Gastroesophageal sphincter (tissue), 4 donors: ENCODE results near the gene ZNF578. TPM values are rescaled to one million over a fixed set of nuclear protein-coding genes. Genes with fewer than 3 reads are reported as not detected.
A peak's percentile ranks its signal among the peaks of the same experiment; 100 is the strongest.
"Not testable (repeated sequence)": the region's sequence is repeated elsewhere in the genome, so short reads cannot be mapped to it uniquely, and the experiment has no call there.

ENCODE experiments used
- ATAC-seq: fragments of 150-250 bp; one replicate; pipeline ENCODE4 v1.9.1; 2016; ENCODE audit warnings: mild to moderate bottlenecking, moderate library complexity
- H3K27ac ChIP-seq, 4 donors: fragments of 200-600 bp; sonication (generic) in 3 of 4; 1 replicate in 3 of 4; 2 replicates in 1 of 4; pipeline ENCODE4 v1.5.1; 2016 to 2019
- H3K27me3 ChIP-seq: fragments of 200-600 bp; sonication (generic); one replicate; pipeline ENCODE4 v1.5.1; 2019
- H3K36me3 ChIP-seq, 2 donors: fragments of 200-600 bp; sonication (generic); one replicate each; pipeline ENCODE4 v1.5.1; 2019; ENCODE audit warnings: control low read depth in 1 of 2
- H3K4me1 ChIP-seq, 3 donors: fragments of 200-600 bp; sonication (generic); 1 replicate in 2 of 3; 2 replicates in 1 of 3; pipeline ENCODE4 v1.5.1; 2016 to 2019; ENCODE audit warnings: control low read depth in 2 of 3
- H3K4me3 ChIP-seq, 2 donors: fragments of 200-600 bp; sonication (generic); one replicate each; pipeline ENCODE4 v1.5.1; 2019; ENCODE audit warnings: mild to moderate bottlenecking in 1 of 2, moderate library complexity in 1 of 2
- H3K9me3 ChIP-seq, 3 donors: fragments of 200-600 bp; sonication (generic); one replicate each; pipeline ENCODE4 v1.5.1; 2017 to 2019; ENCODE audit warnings: control low read depth in 2 of 3
- CTCF ChIP-seq, 4 experiments: fragments of 200-600 bp in 2 of 4; fragments of 450-650 bp in 2 of 4; sonication (generic) in 1 of 4; IDR thresholded peaks; one replicate each; pipeline ENCODE4 v1.5.1; 2017 to 2019; ENCODE audit warnings: antibody characterized with exemption in 4 of 4, mild to moderate bottlenecking in 2 of 4, moderate library complexity in 2 of 4
- EP300 ChIP-seq: sonication (generic); formaldehyde crosslinking; IDR thresholded peaks from one replicate; pipeline ENCODE4 v1.6.1; 2017; ENCODE audit warnings: antibody characterized with exemption, mild to moderate bottlenecking
- POLR2A ChIP-seq, 2 donors: fragments of 450-650 bp; IDR thresholded peaks; one replicate each; pipeline ENCODE4 v1.6.1; 2017; ENCODE audit warnings: antibody characterized with exemption in 2 of 2, mild to moderate bottlenecking in 2 of 2, moderate library complexity in 1 of 2
- POLR2AphosphoS5 ChIP-seq: sonication (generic); formaldehyde crosslinking; IDR thresholded peaks from one replicate; pipeline ENCODE4 v1.6.1; 2017; ENCODE audit warnings: antibody characterized with exemption
- WGBS, 2 donors: methylation state at CpG; one replicate each; pipeline ENCODE4 v1.1.5; 2018; ENCODE audit warnings: low coverage in 1 of 2; 5-methylcytosine and 5-hydroxymethylcytosine counted together
- total RNA-seq, 4 donors: library from RNA; depleted of rRNA; stranded (reverse); fragments of >200 nt; gene quantifications; one replicate each; pipeline ENCODE4 v1.1.0, GENCODE V29; 2016

Gene ZNF578
- total RNA-seq, 4 donors from 2014 or later: 1.1 to 4.2 (median 2.0) TPM

GRCh38 chr19:52485561-52486240, 32.3 kb downstream of the ZNF578 start:
- Histone ChIP-seq H3K9me3 (peaks cover 0 to 90% (median 0%) of the 10 kb centered on the region in 3 donors), H3K36me3 (peaks cover 0 to 17% of the 10 kb centered on the region in 2 donors)
- 16 to 17% methylated on average over 5 to 8 of the region's 8 CpGs for WGBS, 2 donors
- not testable (repeated sequence) for ATAC-seq, H3K4me1 ChIP-seq, H3K27ac ChIP-seq, H3K4me3 ChIP-seq, H3K27me3 ChIP-seq

- 13 to 59% methylated on average over 4 to 11 of the region's 37 CpGs for WGBS, 2 donors
- Histone ChIP-seq H3K4me1 (peaks cover 0 to 7% (median 0%) of the 10 kb centered on the region in 3 donors), H3K27me3 (no peaks in the 10 kb centered on the region), H3K27ac (peak overlapping the region in 2 of 4 donors; percentile 12 to 32), H3K36me3 (peaks cover 0 to 21% of the 10 kb centered on the region in 2 donors), H3K9me3 (peaks cover 0 to 77% (median 0%) of the 10 kb centered on the region in 3 donors), H3K4me3 (peak overlapping the region; percentile 28 to 39)
- TF ChIP-seq POLR2AphosphoS5: no peak
- no peak for TF ChIP-seq POLR2A (IDR thresholded peaks at IDR 0.05)
- no peak for TF ChIP-seq EP300
- no peak for ATAC-seq
Measured at GRCh38 chr19:52492201-52492993, 39.0 kb downstream of the ZNF578 start.

- ATAC-seq: peak; percentile 57
- H3K36me3 ChIP-seq: peaks cover 0 to 21% of the 10 kb centered on the region in 2 donors
- H3K27me3 ChIP-seq: no peaks in the 10 kb centered on the region
- TF ChIP-seq EP300 (no peak), CTCF (IDR thresholded peaks at IDR 0.05) (peak in 1 of 4 experiments; percentile 58)
- peak overlapping the region; percentile 28 to 39 for H3K4me3 ChIP-seq
- H3K27ac ChIP-seq: peak overlapping the region in 2 of 4 donors; percentile 12 to 32
- WGBS, 2 donors: 0 to 20% methylated on average over 2 to 7 of the region's 28 CpGs
- peaks cover 0 to 75% (median 0%) of the 10 kb centered on the region in 3 donors for H3K9me3 ChIP-seq
- H3K4me1 ChIP-seq: peaks cover 0 to 7% (median 0%) of the 10 kb centered on the region in 3 donors
Measured at GRCh38 chr19:52492994-52493470, 39.7 kb downstream of the ZNF578 start.

GRCh38 chr19:52494518-52494917, 41.2 kb downstream of the ZNF578 start:
- peaks cover 0 to 7% (median 0%) of the 10 kb centered on the region in 3 donors for H3K4me1 ChIP-seq
- no peak for TF ChIP-seq EP300
- no peak for TF ChIP-seq CTCF (IDR thresholded peaks at IDR 0.05)
- TF ChIP-seq POLR2AphosphoS5: no peak
- TF ChIP-seq POLR2A (IDR thresholded peaks at IDR 0.05): no peak
- H3K36me3 ChIP-seq: peaks cover 0 to 31% of the 10 kb centered on the region in 2 donors
- H3K27ac ChIP-seq: no peak overlapping the region
- H3K27me3 ChIP-seq: no peaks in the 10 kb centered on the region
- H3K4me3 ChIP-seq: no peak overlapping the region
- 64 to 82% methylated on average over 3 of the region's 3 CpGs for WGBS, 2 donors
- H3K9me3 ChIP-seq: peaks cover 0 to 74% (median 0%) of the 10 kb centered on the region in 3 donors
- no peak for ATAC-seq

DNA sequence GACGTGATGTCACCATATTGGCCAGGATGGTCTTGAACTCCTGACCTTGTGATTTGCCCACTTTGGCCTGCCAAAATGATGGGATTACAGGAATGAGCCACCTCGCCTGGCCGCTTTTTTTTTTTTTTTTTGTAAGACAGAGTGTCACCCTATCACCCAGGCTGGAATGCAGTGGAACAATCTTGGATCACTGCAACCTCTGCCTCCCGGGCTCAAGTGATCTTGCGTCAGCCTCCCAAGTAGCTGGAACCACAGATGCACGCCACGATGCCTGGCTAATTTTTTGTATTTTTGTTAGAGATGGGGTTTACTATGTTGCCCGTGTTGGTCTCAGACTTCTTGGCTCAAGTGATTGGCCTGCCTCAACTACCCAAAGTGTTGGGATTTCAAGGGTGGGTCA, 45.2 kb downstream of the ZNF578 start:
- no peak for ATAC-seq
- Histone ChIP-seq H3K27me3 (no peaks in the 10 kb centered on the region), H3K36me3 (peaks cover 0 to 57% of the 10 kb centered on the region in 2 donors), H3K4me3 (no peak overlapping the region), H3K27ac (no peak overlapping the region), H3K4me1 (peaks cover 0 to under 1% (median 0%) of the 10 kb centered on the region in 3 donors), H3K9me3 (peaks cover 0 to 63% (median 0%) of the 10 kb centered on the region in 3 donors)
- no peak for TF ChIP-seq POLR2AphosphoS5
- no peak for TF ChIP-seq POLR2A (IDR thresholded peaks at IDR 0.05)
- TF ChIP-seq EP300: no peak
- TF ChIP-seq CTCF (IDR thresholded peaks at IDR 0.05): no peak
- WGBS, 2 donors: 95 to 97% methylated on average over 4 to 6 of the region's 8 CpGs

DNA sequence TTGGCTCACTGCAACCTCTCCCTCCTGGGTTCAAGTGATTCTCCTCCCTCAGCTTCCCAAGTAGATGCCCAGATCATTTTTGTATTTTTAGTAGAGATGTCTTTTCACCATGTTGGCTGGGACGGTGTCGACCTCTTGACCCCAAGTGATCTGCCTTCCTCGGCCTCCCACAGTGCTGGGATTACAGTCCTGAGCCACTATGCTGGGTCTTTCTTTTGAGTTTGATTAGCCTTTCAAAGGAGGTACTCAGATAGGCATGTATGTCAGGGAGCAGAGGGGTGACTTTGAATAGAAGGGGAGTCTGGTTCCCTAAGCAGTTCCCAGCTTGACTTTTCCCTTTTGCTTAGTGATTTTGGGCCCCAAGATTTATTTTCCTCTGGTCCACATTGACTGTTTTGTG, 47.1 kb downstream of the ZNF578 start:
- ATAC-seq, H3K4me1 ChIP-seq, H3K4me3 ChIP-seq, H3K27ac ChIP-seq, H3K27me3 ChIP-seq: not testable (repeated sequence)
- H3K9me3 ChIP-seq: peaks cover 0 to 66% (median 0%) of the 10 kb centered on the region in 3 donors
- WGBS, 2 donors: 0 to 22% methylated on average over 1 to 3 of the region's 3 CpGs
- peaks cover 0 to 75% of the 10 kb centered on the region in 2 donors for H3K36me3 ChIP-seq

DNA sequence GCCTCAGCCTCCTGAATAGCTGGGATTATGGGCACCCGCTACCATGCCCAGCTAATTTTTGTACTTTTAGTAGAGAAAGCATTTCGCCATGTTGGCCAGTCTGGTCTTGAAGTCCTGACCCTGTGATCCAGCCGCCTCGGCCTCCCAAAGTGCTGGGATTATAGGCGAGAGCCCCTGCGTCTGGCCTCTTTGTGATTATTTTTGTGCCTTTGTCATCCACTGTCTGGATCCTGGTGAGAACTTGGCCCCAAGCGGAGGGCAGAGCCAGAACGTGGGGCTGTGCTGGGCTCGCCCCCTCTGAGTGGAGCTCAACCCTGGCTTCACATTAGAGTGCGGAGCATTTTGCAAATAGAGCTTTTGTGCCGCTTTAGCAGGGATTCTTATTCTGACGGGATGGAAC, 47.6 kb downstream of the ZNF578 start:
- peaks cover 0 to 78% of the 10 kb centered on the region in 2 donors for H3K36me3 ChIP-seq
- H3K9me3 ChIP-seq: peaks cover 0 to 69% (median 0%) of the 10 kb centered on the region in 3 donors

More for the DNA sequence above, 47.6 kb downstream of the ZNF578 start:
- H3K27me3 ChIP-seq, H3K27ac ChIP-seq, H3K4me3 ChIP-seq, ATAC-seq, H3K4me1 ChIP-seq: not testable (repeated sequence)
- 86 to 100% methylated on average over 1 of the region's 12 CpGs for WGBS, 2 donors
